ENCODE measurements around the gene PLXNC1.

The PLXNC1 gene

GRCh38 chr12:94163850-94164249, 15.5 kb downstream of the PLXNC1 start:
- DNase-seq: no peak

- DNase-seq: no peak
Observed at GRCh38 chr12:94165138-94165537, 16.8 kb downstream of the PLXNC1 start.

DNA sequence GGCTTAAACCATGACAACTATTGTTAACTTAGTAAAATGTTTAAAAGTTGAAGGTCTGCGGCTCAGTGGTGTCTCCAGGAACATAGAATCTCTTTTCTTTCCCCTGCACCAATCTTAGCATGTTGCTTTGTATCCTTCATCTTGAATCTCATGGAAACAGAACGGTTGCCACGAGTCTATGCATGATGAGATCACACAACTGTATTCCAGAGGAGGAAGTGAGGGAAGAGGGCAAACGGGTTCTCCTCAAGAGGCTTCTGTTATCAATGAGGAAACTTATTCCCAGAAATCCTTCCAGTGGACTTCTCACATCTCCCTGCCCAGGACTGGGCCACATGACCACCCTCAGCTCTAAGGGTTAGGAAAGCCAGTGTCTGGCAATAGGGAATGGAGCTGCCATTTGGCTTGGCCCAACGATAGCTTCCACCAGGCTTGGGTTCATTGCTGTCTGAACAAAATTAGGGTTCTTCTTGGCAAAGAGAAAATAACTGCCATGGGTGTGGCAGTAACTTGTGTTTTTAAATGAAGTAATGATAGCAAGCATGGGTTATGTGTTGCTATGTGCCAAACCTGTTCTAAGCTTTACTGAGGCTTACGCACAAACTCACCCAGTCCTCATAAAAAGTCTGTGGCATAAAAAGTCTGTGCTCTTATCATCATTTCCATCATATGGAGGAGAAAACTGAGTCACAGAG, 17.4 kb downstream of the PLXNC1 start:
- no peak for DNase-seq

DNA sequence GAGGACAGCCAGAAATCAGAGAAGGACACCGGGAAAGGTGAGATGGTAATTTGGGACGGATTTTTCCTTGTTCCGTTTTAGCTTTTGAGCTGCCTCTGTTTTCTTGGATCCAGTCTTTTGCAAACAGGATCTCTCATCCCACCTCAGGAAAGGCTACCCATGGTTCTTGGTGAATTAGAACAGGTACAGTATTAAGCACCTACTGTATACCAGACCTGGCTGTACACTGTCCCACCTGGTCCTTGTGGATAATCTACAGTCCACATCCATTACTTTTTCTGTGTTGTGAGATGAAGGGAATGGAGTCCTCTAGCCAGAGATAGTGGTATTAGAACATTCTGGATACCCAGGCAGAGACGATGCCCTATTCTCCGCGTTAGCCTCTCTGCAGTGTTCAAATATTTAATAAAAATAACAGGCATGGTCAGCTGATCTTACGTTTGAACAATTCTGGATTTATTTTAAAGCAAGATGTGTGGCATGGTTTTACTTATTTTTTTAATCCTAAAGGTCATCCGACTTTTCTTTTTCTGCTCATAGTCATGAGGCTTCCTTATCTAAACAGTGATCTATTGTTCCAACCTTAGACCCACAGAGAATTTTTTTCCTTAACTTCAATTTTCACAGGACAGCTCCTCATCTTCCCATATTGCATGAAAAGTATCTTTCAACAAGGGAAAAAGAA, 18.8 kb downstream of the PLXNC1 start:
- no peak for DNase-seq

- no peak for DNase-seq
Observed at GRCh38 chr12:94167756-94168416, 19.5 kb downstream of the PLXNC1 start.

- DNase-seq: no peak
Observed at GRCh38 chr12:94169495-94169894, 21.1 kb downstream of the PLXNC1 start.

DNA sequence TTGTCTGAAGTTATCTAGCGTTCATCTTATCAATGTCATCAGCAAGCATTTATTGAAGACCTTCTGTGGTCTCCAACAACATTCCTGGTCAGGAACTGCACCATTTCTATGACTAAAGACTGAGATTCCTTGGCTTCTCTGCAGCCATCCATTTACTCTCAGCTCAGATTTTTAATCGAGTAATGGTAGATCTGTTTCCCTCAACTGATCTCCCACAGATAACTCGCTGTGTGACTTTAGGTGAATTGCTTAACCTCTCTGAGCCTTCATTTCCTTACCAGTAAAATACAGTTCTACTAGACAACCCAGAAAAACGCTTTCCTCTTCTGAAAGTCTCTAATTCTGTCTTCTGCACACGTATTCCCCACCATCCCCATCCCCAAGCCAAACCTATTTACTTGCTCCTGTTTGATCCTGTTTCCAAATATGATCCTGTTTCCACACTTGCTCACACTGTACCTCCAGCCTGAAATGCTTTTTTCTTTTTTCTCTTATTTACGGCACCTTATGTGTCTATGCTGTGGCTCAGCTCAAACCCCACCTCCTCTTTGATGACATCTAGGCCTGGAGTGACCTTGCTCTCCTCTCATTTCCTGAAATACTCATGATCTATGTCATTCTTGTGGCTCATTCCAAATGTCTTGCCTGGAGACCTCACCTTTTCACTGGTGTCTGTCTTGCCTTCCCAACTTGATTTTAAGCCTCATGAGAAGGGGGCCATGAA, 21.8 kb downstream of the PLXNC1 start:
- DNase-seq: no peak

DNA sequence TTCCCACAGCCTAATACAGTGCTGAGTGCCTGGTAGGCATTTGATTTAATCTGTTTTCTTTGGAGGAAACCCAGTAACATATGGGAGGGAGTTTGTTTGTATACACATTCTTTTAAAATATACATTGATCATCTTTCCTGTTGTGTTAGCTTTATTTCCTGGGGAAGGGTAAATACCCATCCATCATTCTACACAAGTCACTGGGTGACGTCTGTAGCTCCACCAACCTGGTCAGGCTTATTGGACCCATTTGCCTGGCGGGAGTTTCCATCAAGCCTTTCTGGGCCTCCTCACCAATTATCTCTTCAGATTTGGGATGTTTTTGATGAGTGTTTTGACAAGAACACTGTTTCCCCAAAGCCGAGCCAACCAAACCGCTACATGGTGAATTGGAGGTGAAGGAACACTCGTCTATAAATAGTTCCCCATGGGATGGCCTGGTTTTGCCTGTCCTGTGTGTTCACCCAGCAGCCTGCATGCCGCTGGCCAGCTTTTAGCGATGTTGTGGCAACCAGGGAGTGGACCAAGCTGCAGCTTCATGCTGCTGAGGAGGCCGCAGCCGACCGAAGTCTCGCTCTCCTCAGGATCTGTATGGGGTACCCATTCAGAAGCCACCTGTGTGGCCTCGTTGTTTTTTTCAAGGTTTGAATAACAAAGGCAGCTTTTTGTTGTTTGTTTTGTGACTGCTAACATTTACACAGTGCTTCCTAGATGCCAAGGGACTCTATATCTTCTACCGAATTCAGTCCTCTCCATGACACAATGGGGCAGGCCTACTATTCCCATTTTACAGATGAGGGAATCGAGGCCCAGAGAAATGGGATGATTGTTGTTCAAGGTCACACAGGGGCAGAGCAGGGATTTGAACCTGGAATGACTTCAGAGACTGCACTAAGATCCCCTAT, 22.6 kb downstream of the PLXNC1 start:
- no peak for DNase-seq

DNA sequence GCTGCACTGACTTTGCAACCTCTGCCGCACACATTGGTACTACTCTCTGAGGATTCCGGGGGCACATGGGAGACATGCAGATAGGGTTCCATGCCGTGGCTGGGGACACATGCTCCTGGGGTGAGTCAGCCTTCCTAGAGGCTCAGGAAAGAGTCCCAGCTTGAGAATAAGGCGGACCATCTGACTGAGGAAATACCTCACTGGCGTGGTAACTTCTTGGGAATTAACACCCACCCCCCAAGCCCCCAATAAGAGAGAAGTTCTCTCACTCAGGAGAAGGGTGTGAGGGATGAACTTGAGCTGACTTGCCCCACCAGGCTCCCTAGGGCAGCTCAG, 23.2 kb downstream of the PLXNC1 start:
- DNase-seq: no peak

DNA sequence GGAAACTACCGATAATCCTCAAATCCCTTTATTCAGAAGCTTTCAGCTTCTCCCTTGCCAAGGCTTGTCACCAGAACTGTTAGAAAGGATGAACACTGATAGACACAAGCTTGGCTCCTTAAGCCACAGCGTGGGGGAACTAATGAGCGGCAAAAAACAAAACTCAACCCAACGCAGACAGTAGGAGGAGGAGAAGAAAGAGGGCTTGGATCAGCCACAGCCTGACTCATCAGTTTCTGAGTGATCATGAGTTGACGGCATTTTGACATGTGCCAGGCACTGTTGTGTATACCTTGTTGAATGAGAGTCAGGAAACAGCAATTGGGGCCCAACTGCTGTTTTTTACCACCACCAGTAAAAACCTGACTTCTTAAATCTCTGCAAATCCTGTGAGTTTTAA, 23.7 kb downstream of the PLXNC1 start:
- DNase-seq: no peak

DNA sequence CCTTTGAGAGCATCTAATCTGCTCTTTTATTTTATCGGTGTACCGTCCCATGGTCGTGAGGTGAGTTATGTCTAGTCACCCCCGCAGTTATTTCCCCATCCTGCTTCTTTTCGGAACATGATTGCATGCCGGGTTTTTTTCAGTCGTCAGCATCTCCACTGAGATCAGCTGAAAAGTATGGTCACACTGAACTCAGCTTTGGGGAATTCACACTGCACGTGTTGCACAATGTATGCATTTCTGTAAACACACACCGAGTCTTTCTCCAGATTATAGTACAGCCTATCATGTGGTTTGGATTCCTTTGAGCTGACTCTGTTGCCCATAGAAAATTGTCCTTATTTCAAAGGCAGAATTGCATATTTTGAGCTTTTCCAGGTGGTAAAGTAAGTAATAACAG, 24.6 kb downstream of the PLXNC1 start:
- DNase-seq: no peak

DNA sequence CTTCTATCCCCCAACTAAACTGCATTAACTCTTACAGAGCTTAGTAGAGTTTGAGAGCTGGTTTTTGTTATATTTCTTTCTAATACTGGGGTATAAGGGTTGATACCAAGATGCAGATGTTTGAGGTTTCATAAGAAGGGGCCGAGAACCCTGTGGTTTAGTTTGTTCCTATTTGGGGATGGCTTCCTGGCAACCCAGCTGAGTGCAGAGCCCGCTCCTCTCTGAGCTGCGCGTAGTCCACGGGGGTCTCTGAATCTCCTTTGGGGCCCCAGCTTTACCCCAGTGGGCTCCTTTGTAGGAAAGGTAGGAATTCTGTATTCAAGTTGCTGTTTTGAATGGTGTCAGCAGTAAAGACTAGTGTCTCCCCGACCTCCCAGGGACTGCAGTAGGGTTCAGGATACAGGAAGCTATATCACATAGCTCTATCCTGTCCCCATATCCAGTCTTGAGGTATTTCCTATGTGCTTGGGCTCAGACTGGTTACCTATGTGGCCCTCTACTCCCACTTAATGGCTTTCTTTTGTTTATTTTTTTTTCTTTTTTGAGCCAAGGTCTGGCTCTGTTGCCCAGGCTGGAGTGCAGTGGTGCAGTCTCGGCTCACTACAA, 25.4 kb downstream of the PLXNC1 start:
- DNase-seq: peak; percentile 59

DNA sequence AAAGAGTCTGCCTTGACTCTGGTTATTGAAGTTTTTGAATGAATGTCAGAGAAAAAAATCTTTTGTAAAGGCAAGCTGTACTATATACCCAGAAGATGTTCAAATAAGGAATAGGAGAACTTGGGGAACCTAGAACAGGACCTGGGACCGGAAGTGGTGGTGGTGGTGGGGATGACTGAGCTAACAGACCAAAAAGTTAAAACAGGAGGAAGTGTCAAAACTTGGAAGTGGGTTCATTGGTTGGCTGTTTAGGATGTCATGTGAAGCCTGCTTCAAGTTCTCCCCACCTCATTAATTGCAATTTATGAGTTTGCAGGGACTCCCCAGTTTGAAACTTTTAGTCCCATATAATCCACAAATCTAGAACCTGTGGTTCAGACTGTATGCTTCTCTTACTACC, 26.2 kb downstream of the PLXNC1 start:
- no peak for DNase-seq

DNA sequence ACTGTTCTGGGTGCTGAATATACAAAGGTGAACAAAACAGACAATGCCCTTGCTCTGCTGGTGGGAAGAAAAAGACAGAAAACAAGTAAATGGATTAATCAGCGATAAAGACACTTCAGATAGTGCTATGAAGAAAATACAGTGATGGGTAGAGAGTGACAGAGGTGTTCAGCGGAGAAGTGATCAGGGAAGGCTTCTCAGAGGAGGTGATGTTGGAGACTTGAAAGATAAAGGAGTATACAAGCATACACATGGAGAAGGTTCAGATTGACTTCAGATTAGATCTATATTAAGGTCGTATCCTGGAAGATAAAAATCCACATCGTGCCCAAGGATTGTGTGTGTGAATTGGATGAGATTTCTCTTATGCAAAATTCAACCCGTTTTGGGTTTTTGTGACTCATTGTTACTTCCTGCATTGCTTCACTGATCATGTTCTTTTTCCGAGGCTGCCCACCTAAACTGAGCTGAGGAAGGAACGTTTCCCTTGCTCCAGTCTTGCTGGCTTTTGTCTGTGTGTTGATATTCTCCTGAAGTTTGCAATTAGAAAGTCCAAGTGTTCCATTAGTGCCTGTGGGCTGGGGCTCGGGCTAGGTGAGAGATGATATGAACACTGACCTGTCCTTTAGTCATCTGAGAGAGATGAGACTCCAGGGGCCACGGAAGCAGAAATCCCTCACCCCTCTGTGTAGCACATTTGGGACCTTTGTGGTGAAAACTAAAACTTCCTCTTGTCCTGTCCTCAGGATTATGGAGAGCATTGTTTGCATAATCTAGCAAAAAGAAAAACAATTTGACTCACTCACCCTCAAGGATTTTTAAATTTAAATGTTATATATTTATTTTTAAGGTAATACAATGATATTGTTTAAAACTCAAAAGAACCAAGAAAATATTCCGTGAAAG, 27.6 kb downstream of the PLXNC1 start:
- no peak for DNase-seq

GRCh38 chr12:94178054-94178453, 29.7 kb downstream of the PLXNC1 start:
- DNase-seq: no peak

- no peak for DNase-seq
Observed at GRCh38 chr12:94178882-94179281, 30.5 kb downstream of the PLXNC1 start.

- no peak for DNase-seq
Observed at GRCh38 chr12:94179723-94180122, 31.3 kb downstream of the PLXNC1 start.

GRCh38 chr12:94180558-94181296, 32.4 kb downstream of the PLXNC1 start:
- no peak for DNase-seq

DNA sequence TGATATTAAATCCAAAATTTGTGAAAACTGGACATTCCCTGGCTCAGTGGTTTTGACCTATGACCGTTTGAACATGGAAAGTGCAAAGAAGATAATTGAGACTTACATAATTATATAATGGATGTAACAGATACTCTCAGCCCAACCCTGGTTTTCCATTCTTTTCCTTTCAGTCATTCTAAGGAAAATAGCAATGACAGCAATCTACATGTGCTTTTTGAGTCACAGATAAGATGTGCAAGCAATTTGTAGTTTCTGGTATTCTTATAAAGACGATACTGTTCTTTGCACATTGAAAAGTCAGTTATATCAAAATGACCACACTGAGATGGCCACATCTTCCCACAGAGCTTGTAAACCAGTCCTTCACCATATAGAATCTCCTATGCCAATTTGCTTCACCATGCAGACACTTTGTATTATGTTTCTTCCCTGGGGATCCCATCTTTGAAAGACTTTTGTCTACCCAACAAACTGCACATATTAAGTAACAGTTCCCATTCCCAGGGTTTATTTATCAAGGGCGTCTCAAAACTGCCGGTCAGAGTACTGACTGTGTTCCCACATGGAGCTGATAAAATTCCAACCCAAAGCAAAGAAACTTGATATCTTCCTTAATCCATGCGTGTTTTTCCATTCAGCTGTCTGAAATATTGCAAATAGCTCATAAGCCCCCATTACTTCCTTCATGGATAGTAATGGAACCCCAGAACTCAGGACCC, 34.8 kb downstream of the PLXNC1 start:
- DNase-seq: no peak

Measured in activated CD8-positive, alpha-beta memory T cell treated with anti-CD3 and anti-CD28 coated beads for 24 hours (primary cell).